ENCODE results near the gene KRTAP5-11. TPM values are rescaled to one million over a fixed set of nuclear protein-coding genes. Genes with fewer than 3 reads are reported as not detected.
"Not testable (repeated sequence)": the region's sequence is repeated elsewhere in the genome, so short reads cannot be mapped to it uniquely, and the experiment has no call there.

KRTAP5-11 gene
- total RNA-seq, 1 experiment from 2014 or later: not detected

DNA sequence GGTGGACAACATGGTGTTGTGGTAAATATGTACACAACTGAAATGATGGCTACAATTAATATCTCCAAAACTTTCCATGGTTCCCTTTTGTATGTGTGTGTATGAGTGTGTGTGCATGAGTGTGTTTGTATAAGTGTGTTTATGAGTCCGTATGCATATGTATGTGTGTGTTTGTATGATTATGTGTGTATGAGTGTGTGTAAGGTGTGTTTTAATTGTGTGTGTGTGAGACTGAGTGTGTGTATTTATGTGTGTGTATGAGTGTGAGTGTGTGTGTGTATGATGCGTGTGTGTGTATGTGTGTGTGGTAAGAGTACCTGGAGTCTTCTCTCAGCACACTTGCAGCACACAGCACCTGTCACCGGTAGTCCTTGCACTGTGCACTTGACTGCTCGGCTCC, 26.7 kb downstream of the KRTAP5-11 start:
- Histone ChIP-seq H3K27me3 (replicated peaks) (no peaks in the 10 kb centered on the region), H3K4me1 (replicated peaks) (no peaks in the 10 kb centered on the region), H3K9me3 (replicated peaks) (no peaks in the 10 kb centered on the region), H3K36me3 (no peaks in the 10 kb centered on the region), H3K27ac (no peak overlapping the region), H3K4me3 (no peak overlapping the region)
- no peak for DNase-seq (ENCODE audit: low read depth in 1 of 2, low spot score in 2 of 2)

DNA sequence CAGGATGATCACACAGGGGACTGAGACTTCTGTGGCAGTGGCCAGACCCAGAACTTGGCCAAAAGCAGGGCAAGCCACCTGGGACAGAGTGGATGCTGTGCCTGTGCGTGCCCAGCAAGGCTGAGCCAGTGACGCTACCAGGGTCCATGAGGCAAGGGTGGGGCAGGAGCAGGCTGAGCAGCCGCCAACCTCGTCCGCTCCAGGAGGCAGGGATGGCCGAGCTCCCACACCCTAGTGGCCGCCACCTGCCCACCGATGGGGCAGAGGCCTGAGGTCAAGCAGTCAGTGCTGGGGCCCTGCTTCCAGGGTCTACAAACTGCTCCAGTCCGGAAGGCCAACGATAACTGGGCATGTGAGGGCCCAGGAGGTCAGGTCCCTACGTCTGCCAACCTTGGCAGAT, 27.2 kb downstream of the KRTAP5-11 start:
- Histone ChIP-seq H3K27me3 (replicated peaks) (no peaks in the 10 kb centered on the region), H3K4me3 (no peak overlapping the region), H3K27ac (no peak overlapping the region), H3K36me3 (no peaks in the 10 kb centered on the region), H3K4me1 (replicated peaks) (no peaks in the 10 kb centered on the region), H3K9me3 (replicated peaks) (no peaks in the 10 kb centered on the region)
- DNase-seq (ENCODE audit: low read depth in 1 of 2, low spot score in 2 of 2): no peak

DNA sequence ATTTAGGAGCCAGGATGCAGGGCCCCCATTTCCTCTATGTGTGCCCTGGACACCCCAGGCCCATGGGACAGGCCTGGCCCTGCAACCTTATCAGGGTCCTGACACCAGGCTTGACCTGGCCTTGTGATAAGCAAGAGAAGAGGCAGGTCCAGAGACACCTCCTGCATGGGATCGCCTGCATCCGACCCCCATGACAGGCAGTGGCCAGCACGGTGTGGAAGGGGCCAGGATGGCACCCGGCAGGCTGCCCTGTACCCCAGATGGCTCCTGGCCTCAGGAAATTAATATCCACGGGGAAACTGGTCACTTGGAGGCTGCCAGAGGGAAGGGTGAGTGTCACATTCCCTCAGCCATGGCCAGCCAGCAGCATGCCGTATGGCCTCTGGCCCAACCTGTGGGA, 27.7 kb downstream of the KRTAP5-11 start:
- Histone ChIP-seq H3K9me3 (replicated peaks) (no peaks in the 10 kb centered on the region), H3K4me3 (no peak overlapping the region), H3K27me3 (replicated peaks) (no peaks in the 10 kb centered on the region), H3K4me1 (replicated peaks) (no peaks in the 10 kb centered on the region), H3K36me3 (no peaks in the 10 kb centered on the region), H3K27ac (no peak overlapping the region)
- no peak for DNase-seq (ENCODE audit: low read depth in 1 of 2, low spot score in 2 of 2)

DNA sequence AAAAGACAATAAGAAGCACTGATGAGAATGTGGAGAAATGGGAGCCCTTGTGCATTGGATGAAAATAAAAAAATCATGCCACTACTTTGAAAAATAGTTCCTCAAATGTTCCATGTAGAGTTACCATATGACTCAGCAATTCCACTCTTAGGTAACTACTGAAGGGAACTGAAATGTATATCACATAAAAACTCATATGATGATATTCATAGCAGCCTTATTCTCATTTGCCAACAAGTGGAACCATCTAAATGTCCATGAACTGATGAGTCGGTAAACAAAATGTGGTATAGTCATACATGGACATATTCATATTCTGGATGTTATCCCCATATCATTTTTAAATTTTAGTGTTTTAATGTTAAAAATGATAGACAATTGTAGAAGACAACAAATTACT, 31.0 kb downstream of the KRTAP5-11 start:
- Histone ChIP-seq H3K4me1 (replicated peaks) (no peaks in the 10 kb centered on the region), H3K27ac (no peak overlapping the region), H3K36me3 (no peaks in the 10 kb centered on the region), H3K9me3 (replicated peaks) (no peaks in the 10 kb centered on the region), H3K4me3 (no peak overlapping the region), H3K27me3 (replicated peaks) (no peaks in the 10 kb centered on the region)
- no peak for DNase-seq (ENCODE audit: low read depth in 1 of 2, low spot score in 2 of 2)

DNA sequence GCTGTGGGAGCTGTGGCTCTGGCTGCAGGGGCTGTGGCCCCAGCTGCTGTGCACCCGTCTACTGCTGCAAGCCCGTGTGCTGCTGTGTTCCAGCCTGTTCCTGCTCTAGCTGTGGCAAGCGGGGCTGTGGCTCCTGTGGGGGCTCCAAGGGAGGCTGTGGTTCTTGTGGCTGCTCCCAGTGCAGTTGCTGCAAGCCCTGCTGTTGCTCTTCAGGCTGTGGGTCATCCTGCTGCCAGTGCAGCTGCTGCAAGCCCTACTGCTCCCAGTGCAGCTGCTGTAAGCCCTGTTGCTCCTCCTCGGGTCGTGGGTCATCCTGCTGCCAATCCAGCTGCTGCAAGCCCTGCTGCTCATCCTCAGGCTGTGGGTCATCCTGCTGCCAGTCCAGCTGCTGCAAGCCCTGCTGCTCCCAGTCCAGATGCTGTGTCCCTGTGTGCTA, 33.9 kb downstream of the KRTAP5-11 start:
- DNase-seq (ENCODE audit: low read depth in 1 of 2, low spot score in 2 of 2): no peak
- Histone ChIP-seq H3K27ac (no peak overlapping the region), H3K4me3 (no peak overlapping the region), H3K9me3 (replicated peaks) (no peaks in the 10 kb centered on the region), H3K27me3 (replicated peaks) (no peaks in the 10 kb centered on the region), H3K36me3 (no peaks in the 10 kb centered on the region), H3K4me1 (replicated peaks) (no peaks in the 10 kb centered on the region)

DNA sequence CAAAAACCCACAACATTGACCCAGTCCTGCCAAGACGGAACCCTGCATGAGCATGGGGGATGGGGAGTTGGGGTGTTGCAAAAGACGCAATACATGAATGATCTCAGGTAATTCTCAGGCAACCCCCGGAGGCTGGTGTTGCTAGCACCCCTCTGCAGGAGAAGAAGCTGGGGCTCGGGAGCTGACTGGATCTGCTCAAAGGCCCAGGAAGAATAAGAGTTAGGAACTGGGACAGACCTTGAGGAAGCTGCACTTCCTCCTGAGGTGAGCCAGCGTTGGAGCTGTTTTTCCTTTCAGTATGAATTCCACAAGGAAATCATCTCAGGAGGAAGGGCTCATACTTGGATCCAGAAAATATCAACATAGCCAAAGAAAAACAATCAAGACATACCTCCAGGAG, 34.6 kb downstream of the KRTAP5-11 start, which contains the start of gene KRTAP5-9:
Gene KRTAP5-9 (plus strand): TSS at position 301 of the 400 bp plus-strand sequence. CDS start 238 bp downstream, outside the sequence.
- H3K36me3 ChIP-seq: no peaks in the 10 kb centered on the region
- DNase-seq (ENCODE audit: low read depth in 1 of 2, low spot score in 2 of 2): no peak
- H3K4me3 ChIP-seq: no peak within 1 kb of the TSS

DNA sequence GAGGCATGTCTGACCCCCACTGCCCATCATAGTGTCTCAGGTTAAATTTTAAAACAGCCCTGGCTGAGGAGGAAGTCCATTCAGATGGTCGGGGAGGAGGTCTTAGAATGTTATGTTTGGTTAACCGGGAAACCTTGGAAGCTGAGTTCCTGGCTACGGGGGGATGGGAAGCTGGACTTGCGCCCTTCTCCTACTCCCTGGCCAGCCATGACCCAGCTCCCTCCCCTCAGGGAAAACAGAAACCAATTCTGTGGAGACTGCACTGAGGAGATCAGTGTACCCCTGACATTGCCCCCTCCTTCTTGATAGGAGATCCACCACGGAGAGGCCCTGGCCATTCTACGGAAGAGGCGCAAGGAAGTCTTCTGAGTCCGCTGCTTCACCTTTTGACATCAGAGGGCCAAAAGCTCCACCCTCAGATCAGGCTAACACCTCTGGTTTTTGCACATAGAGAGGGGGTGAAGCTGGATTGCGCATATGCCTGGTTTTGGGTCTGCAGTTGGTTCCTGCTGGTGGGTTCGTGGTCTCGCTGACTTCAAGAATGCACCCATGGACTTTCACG, 37.2 kb downstream of the KRTAP5-11 start:
- no peaks in the 10 kb centered on the region for H3K27me3 ChIP-seq (replicated peaks)
- no peak for DNase-seq (ENCODE audit: low read depth in 1 of 2, low spot score in 2 of 2)
- no peak overlapping the region for H3K27ac ChIP-seq
- H3K9me3 ChIP-seq (replicated peaks): no peaks in the 10 kb centered on the region
- no peaks in the 10 kb centered on the region for H3K36me3 ChIP-seq
- H3K4me3 ChIP-seq: no peak overlapping the region
- no peaks in the 10 kb centered on the region for H3K4me1 ChIP-seq (replicated peaks)

More for the DNA sequence above, 34.6 kb downstream of the KRTAP5-11 start, which contains the start of gene KRTAP5-9:
- H3K27ac ChIP-seq: no peak within 1 kb of the TSS
- no peaks in the 10 kb centered on the region for H3K4me1 ChIP-seq (replicated peaks)
- H3K27me3 ChIP-seq (replicated peaks): no peaks in the 10 kb centered on the region
- no peaks in the 10 kb centered on the region for H3K9me3 ChIP-seq (replicated peaks)

DNA sequence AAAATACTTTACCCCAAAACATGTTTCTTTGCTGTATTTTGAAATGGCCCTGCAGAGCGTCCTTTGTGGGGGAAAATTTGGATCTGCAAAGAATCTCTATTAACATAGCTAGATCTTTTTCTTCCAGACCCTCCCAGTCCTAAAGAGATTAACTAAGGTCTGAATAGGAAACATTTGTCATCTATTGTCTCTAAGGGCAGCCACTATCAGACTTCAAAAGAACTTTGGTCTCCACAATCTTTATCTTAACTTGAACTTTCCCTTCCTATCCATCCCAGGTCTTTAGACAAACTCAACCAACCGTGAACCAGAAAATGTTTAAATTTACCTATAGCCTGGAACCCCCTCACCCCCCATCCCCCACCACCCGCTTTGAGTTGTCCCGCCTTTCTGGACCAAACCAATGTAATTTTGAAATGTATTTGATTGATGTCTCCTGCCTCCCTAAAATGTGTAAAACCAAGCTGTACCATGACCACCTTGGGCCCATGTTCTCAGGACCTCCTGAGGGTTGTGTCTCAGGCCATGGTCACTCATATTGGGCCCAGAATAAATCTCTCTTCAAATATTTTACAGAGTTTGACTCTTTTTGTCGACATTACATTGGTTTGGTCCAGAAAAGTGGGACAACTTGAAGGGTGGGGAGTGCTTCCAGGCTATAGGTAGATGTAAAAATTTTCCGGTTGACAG, 38.0 kb downstream of the KRTAP5-11 start:
- no peaks in the 10 kb centered on the region for H3K9me3 ChIP-seq (replicated peaks)

DNA sequence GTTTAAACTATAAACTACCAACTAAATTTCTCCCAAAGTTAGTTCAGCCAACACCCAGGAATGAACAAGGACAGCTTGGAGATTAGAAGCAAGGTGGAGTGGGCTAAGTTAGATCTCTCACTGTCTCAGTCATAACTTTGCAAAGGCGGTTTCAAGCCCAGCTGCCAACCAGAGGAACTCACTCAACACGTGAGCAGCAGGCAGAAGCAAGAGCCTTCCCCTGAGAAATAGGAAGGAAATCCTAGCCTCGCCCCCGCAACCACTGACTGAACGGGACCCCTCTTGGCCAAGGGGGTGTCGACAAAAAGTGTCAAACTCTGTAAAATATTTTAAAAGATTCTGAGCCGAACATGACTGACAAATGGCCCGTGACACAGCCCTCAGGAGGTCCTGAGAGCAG, 38.8 kb downstream of the KRTAP5-11 start:
- no peaks in the 10 kb centered on the region for H3K36me3 ChIP-seq
- no peaks in the 10 kb centered on the region for H3K4me1 ChIP-seq (replicated peaks)
- no peak overlapping the region for H3K4me3 ChIP-seq
- DNase-seq (ENCODE audit: low read depth in 1 of 2, low spot score in 2 of 2): no peak
- no peaks in the 10 kb centered on the region for H3K27me3 ChIP-seq (replicated peaks)
- H3K9me3 ChIP-seq (replicated peaks): no peaks in the 10 kb centered on the region
- H3K27ac ChIP-seq: no peak overlapping the region

More for the DNA sequence above, 38.0 kb downstream of the KRTAP5-11 start:
- Histone ChIP-seq H3K4me1 (replicated peaks) (no peaks in the 10 kb centered on the region), H3K36me3 (no peaks in the 10 kb centered on the region), H3K4me3 (no peak overlapping the region), H3K27me3 (replicated peaks) (no peaks in the 10 kb centered on the region), H3K27ac (no peak overlapping the region)
- DNase-seq (ENCODE audit: low read depth in 1 of 2, low spot score in 2 of 2): no peak

DNA sequence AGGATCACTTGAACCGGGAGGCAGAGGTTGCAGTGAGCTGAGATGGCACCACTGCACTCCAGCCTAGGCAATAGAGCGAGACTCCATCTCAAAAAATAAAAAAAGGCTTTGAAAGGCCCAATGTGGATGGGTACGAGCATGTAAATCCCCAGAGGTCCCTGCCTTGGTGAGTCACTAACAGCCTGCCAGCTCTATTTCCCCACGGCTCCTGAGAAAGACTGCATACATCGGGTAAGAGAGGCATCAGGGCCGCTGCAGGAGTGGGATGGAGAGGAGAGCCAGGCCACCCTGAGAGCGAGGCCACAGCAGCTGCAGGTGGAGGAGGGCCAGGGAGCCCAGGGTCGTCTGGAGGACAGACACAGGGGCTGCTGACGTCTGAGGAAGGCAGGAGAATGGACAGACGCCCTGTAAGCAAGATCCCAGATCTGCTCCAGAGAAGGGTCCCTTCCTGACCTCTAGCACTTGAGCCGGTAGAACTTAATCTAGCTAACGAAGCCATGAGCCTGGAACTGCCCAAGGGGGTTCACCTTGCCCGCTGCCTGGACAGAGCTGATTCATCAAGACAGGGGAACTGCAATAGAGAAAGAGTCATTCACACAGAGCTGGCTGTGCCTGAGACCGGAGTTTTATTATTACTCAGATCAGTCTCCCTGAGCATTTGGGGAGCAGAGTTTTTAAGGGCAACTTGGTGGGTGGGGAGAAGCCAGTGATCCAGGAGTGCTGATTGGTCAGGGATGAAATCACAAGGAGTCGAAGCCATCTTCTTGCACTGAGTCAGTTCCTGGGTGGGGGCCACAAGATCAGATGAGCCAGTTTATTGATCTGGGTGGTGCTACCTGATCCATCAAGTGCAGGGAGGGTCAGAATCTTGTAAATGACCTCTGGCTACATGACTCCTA, 39.5 kb downstream of the KRTAP5-11 start:
- Histone ChIP-seq H3K9me3 (replicated peaks) (no peaks in the 10 kb centered on the region), H3K4me3 (no peak overlapping the region), H3K27me3 (replicated peaks) (no peaks in the 10 kb centered on the region), H3K27ac (no peak overlapping the region), H3K4me1 (replicated peaks) (no peaks in the 10 kb centered on the region), H3K36me3 (no peaks in the 10 kb centered on the region)
- no peak for DNase-seq (ENCODE audit: low read depth in 1 of 2, low spot score in 2 of 2)

DNA sequence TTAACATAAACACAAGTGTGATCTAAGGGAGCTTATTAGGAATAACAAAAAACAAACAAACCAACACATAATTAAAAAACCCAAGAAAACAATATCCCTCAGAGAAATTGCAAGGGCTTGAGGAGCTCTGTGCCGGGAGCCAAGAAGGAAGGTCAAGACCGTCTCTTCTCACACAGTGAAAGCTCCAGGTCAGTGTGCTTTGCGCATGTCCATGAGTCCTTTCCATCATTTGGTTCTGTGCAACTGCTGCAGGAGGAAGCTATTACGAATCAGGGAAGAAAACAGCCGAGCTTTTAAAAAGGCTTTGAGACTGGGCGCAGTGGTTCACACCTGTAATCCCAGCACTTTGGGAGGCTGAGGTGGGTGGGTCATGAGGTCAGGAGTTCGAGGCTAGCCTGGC, 40.3 kb downstream of the KRTAP5-11 start:
- Histone ChIP-seq H3K9me3 (replicated peaks) (no peaks in the 10 kb centered on the region), H3K36me3 (no peaks in the 10 kb centered on the region), H3K27me3 (replicated peaks) (no peaks in the 10 kb centered on the region), H3K4me3 (no peak overlapping the region), H3K4me1 (replicated peaks) (no peaks in the 10 kb centered on the region), H3K27ac (no peak overlapping the region)
- DNase-seq (ENCODE audit: low read depth in 1 of 2, low spot score in 2 of 2): no peak

DNA sequence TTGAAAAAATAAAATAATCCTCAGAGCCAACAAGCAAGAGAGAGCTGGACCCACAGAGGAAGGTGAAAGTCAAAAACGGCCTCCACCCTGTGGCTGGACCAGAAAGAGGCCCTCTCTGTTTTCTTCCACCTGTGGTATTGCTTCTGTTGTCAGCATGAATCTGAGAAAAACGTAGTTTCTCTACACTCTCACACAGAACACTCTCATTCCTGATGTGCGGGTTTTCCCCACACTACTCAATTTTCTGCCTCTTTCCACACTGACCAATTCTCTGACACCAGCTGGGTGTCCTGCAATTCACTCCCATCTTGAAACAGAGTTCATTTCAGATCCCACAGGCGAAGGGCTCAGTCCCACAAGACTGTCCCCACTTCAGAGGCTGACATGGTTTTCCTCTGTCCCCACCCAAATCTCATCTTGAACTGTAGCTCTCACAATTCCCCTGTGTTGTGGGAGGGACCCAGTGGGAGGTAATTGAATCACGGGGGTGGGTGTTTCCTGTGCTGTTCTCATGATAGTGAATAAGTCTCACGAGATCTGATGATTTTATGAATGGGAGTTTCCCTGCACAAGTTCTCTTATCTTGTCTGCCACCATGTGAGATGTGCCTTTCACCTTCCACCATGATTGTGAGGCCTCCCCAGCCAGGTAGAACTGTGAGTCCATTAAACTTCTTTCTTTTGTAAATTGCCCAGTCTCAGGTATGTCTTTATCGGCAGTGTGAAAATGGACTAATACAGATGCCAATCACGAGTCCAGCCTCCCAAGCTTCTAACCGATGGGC, 42.0 kb downstream of the KRTAP5-11 start:
- DNase-seq (ENCODE audit: low read depth in 1 of 2, low spot score in 2 of 2); H3K27ac ChIP-seq; H3K36me3 ChIP-seq; H3K4me3 ChIP-seq; H3K4me1 ChIP-seq (replicated peaks); H3K27me3 ChIP-seq (replicated peaks); H3K9me3 ChIP-seq (replicated peaks): not testable (repeated sequence)

DNA sequence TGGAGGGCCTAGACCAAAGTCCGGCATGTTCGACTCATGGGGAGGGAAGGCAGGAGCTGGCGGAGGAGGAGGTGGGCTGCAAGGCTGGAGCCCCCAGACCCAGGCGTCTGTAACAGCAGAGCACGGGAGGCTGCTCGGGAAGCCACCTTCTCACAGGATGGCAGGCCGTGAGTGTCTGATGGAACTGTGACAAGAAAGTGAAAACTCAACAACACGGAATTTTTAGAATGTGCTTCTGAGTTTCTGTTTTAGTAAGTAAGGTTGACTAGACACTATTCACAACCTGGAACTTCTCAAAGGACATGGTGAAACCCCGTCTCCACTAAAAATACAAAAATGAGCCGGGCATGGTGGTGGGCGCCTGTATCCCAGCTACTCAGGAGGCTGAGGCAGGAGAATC, 42.7 kb downstream of the KRTAP5-11 start:
- H3K4me3 ChIP-seq; DNase-seq (ENCODE audit: low read depth in 1 of 2, low spot score in 2 of 2); H3K27me3 ChIP-seq (replicated peaks); H3K27ac ChIP-seq; H3K4me1 ChIP-seq (replicated peaks); H3K9me3 ChIP-seq (replicated peaks); H3K36me3 ChIP-seq: not testable (repeated sequence)

All from SJSA1 (cell line).